Measurements from ENCODE around the gene CHRNA7. TPM values are rescaled to one million over a fixed set of nuclear protein-coding genes. Genes with fewer than 3 reads are reported as not detected.

Gene CHRNA7
- polyA plus RNA-seq, 2 of the 4 experiments (the other 2 are of a cell fraction) = 1.3 to 1.4 TPM

- DNase-seq (ENCODE audit: low read depth in 1 of 2, low spot score in 1 of 2) (peak in 1 of 2 experiments; percentile 9), FAIRE-seq (peak; percentile 77), ATAC-seq (no peak)
- peaks cover 3% of the 10 kb centered on the region; the same call in 1 of the 3 replicates for H3K4me1 ChIP-seq
- H3K9me3 ChIP-seq = no peaks in the 10 kb centered on the region
- POLR2A ChIA-PET = no interaction called here
- H3K4me3 ChIP-seq = no peak overlapping the region
- no peak overlapping the region for H3K27ac ChIP-seq
- H3K4me2 ChIP-seq = no peak overlapping the region
- TF ChIP-seq, protein P1, sequence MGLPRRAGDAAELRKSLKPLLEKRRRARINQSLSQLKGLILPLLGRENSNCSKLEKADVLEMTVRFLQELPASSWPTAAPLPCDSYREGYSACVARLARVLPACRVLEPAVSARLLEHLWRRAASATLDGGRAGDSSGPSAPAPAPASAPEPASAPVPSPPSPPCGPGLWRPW (IDR thresholded peaks at IDR 0.05) = no peak
- TF ChIP-seq, protein P2, sequence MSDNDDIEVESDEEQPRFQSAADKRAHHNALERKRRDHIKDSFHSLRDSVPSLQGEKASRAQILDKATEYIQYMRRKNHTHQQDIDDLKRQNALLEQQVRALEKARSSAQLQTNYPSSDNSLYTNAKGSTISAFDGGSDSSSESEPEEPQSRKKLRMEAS (IDR thresholded peaks at IDR 0.05) = no peak
- TF ChIP-seq CHD2 (IDR thresholded peaks at IDR 0.05; ENCODE audit: low read length, partially characterized antibody) (no peak), RFX5 (IDR thresholded peaks at IDR 0.05) (no peak), ZC3H11A (IDR thresholded peaks at IDR 0.05) (no peak), TP53 (CRISPR knock-in tag; IDR thresholded peaks at IDR 0.05) (no peak), RCOR1 (IDR thresholded peaks at IDR 0.05; ENCODE audit: low read depth, low read length) (no peak), ELK1 (IDR thresholded peaks at IDR 0.05; ENCODE audit: low read depth, low read length) (no peak), GATA3 (IDR thresholded peaks at IDR 0.05; ENCODE audit: borderline replicate concordance) (no peak), POLR2AphosphoS2 (conservative IDR thresholded peaks at IDR 0.05; ENCODE audit: low read length) (no peak), CEBPB (IDR thresholded peaks at IDR 0.05) (no peak), BCL3 (IDR thresholded peaks at IDR 0.05) (no peak), SMC3 (IDR thresholded peaks at IDR 0.05) (no peak), KDM5A (IDR thresholded peaks at IDR 0.05) (no peak), RNF2 (IDR thresholded peaks at IDR 0.05; ENCODE audit: borderline replicate concordance, low read depth) (no peak)
- TF ChIP-seq, protein P3, sequence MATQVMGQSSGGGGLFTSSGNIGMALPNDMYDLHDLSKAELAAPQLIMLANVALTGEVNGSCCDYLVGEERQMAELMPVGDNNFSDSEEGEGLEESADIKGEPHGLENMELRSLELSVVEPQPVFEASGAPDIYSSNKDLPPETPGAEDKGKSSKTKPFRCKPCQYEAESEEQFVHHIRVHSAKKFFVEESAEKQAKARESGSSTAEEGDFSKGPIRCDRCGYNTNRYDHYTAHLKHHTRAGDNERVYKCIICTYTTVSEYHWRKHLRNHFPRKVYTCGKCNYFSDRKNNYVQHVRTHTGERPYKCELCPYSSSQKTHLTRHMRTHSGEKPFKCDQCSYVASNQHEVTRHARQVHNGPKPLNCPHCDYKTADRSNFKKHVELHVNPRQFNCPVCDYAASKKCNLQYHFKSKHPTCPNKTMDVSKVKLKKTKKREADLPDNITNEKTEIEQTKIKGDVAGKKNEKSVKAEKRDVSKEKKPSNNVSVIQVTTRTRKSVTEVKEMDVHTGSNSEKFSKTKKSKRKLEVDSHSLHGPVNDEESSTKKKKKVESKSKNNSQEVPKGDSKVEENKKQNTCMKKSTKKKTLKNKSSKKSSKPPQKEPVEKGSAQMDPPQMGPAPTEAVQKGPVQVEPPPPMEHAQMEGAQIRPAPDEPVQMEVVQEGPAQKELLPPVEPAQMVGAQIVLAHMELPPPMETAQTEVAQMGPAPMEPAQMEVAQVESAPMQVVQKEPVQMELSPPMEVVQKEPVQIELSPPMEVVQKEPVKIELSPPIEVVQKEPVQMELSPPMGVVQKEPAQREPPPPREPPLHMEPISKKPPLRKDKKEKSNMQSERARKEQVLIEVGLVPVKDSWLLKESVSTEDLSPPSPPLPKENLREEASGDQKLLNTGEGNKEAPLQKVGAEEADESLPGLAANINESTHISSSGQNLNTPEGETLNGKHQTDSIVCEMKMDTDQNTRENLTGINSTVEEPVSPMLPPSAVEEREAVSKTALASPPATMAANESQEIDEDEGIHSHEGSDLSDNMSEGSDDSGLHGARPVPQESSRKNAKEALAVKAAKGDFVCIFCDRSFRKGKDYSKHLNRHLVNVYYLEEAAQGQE (IDR thresholded peaks at IDR 0.05) = no peak
- CTCF ChIA-PET = interaction anchor here (1.2 to 2.6 kb wide), 3 partner anchors 9 to 13 kb away, joined by 5 to 8 read pairs (median 6); partner anchors contain the start of gene CHRNA7
- WGBS (ENCODE audit: missing lambda C conversion rate) = 12% methylated on average over 1 of the region's 1 CpG
Observed at GRCh38 chr15:32042269-32042972, 12.1 kb downstream of the CHRNA7 start.

GRCh38 chr15:32053719-32054118 lies 23.4 kb downstream of the CHRNA7 start:
- DNase-seq (ENCODE audit: low read depth in 1 of 2, low spot score in 1 of 2) (no peak), ATAC-seq (no peak; a peak in 1 of 6 replicates), FAIRE-seq (no peak)
- Histone ChIP-seq H3K9me3 (no peaks in the 10 kb centered on the region), H3K4me3 (no peak overlapping the region), H3K4me2 (no peak overlapping the region), H3K27ac (no peak overlapping the region), H3K4me1 (no peaks in the 10 kb centered on the region)
- 30% methylated on average over 5 of the region's 5 CpGs for WGBS (ENCODE audit: missing lambda C conversion rate)
- ChIA-PET POLR2A (no interaction called here), CTCF (interaction anchor here (1.0 to 2.3 kb wide), 2 partner anchors 12 to 76 kb away, joined by 3 to 6 read pairs; no protein-coding TSS in a partner anchor)
- TF ChIP-seq TFCP2L1 (CRISPR knock-in tag; IDR thresholded peaks at IDR 0.05) (no peak), GATA3 (IDR thresholded peaks at IDR 0.05; ENCODE audit: borderline replicate concordance) (no peak), CHD2 (IDR thresholded peaks at IDR 0.05; ENCODE audit: low read length, partially characterized antibody) (no peak), HEYL (CRISPR knock-in tag; IDR thresholded peaks at IDR 0.05) (no peak), BCL3 (IDR thresholded peaks at IDR 0.05) (no peak), ZSCAN20 (CRISPR knock-in tag; IDR thresholded peaks at IDR 0.05) (no peak), HOXB5 (CRISPR knock-in tag; IDR thresholded peaks at IDR 0.05) (no peak), NFE2L2 (conservative IDR thresholded peaks at IDR 0.05; ENCODE audit: low read length) (no peak), ZC3H11A (IDR thresholded peaks at IDR 0.05) (no peak), TP53 (CRISPR knock-in tag; IDR thresholded peaks at IDR 0.05) (no peak), EHF (CRISPR knock-in tag; IDR thresholded peaks at IDR 0.05) (no peak), CBX8 (IDR thresholded peaks at IDR 0.05) (no peak)
- TF ChIP-seq, protein P1 (IDR thresholded peaks at IDR 0.05) = no peak
- TF ChIP-seq, protein P4, sequence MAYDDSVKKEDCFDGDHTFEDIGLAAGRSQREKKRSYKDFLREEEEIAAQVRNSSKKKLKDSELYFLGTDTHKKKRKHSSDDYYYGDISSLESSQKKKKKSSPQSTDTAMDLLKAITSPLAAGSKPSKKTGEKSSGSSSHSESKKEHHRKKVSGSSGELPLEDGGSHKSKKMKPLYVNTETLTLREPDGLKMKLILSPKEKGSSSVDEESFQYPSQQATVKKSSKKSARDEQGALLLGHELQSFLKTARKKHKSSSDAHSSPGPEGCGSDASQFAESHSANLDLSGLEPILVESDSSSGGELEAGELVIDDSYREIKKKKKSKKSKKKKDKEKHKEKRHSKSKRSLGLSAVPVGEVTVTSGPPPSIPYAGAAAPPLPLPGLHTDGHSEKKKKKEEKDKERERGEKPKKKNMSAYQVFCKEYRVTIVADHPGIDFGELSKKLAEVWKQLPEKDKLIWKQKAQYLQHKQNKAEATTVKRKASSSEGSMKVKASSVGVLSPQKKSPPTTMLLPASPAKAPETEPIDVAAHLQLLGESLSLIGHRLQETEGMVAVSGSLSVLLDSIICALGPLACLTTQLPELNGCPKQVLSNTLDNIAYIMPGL (CRISPR knock-in tag; IDR thresholded peaks at IDR 0.05; ENCODE audit: borderline replicate concordance) = no peak
- TF ChIP-seq, protein P5, sequence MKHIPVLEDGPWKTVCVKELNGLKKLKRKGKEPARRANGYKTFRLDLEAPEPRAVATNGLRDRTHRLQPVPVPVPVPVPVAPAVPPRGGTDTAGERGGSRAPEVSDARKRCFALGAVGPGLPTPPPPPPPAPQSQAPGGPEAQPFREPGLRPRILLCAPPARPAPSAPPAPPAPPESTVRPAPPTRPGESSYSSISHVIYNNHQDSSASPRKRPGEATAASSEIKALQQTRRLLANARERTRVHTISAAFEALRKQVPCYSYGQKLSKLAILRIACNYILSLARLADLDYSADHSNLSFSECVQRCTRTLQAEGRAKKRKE (CRISPR knock-in tag; IDR thresholded peaks at IDR 0.05; ENCODE audit: low read depth) = no peak
